Natural killer cell (primary cell): ENCODE data around the gene PARS2. TPM values are rescaled to one million over a fixed set of nuclear protein-coding genes. Genes with fewer than 3 reads are reported as not detected.

Experiments
- ATAC-seq, 3 donors: fragments of 150-1000 bp in 2 of 3; fragments of 200-7000 bp in 1 of 3; cut with Tn5 transposase; 1 replicate in 1 of 3; 2 replicates in 2 of 3; pipeline ENCODE4 v1.10.0; 2021; ENCODE audit warnings: mild to moderate bottlenecking in 2 of 3, moderate library complexity in 2 of 3
- DNase-seq, 2 donors: peaks; one replicate each; pipeline versions ENCODE4 v3.0.0 to v3.0.0-alpha.2; 2013 to 2021; ENCODE audit warnings: mixed read lengths in 1 of 2
- H3K27ac ChIP-seq: one replicate; pipeline ENCODE4 v1.5.1; 2013; ENCODE audit warnings: mild to moderate bottlenecking, low read length
- H3K27me3 ChIP-seq: one replicate; pipeline ENCODE4 v1.6.1; 2013; ENCODE audit warnings: low read length; ENCODE audit not compliant: control insufficient read depth, insufficient read depth
- H3K36me3 ChIP-seq: one replicate; pipeline ENCODE4 v1.6.1; 2013; ENCODE audit warnings: low read length; ENCODE audit not compliant: control insufficient read depth, insufficient read depth
- H3K4me1 ChIP-seq: one replicate; pipeline ENCODE4 v1.6.1; 2013; ENCODE audit warnings: low read length; ENCODE audit not compliant: control insufficient read depth, insufficient read depth
- H3K4me3 ChIP-seq: one replicate; pipeline ENCODE4 v1.5.1; 2013; ENCODE audit warnings: low read length
- H3K9me3 ChIP-seq: one replicate; pipeline ENCODE4 v1.6.1; 2013; ENCODE audit warnings: low read length; ENCODE audit not compliant: control insufficient read depth, insufficient read depth
- H3K27ac Mint-ChIP-seq, 2 donors: one replicate each; pipeline ENCODE4 v1.8.0; 2022; ENCODE audit warnings: mild to moderate bottlenecking in 2 of 2, mixed read lengths in 2 of 2, moderate library complexity in 1 of 2
- H3K27me3 Mint-ChIP-seq, 2 donors: one replicate each; pipeline ENCODE4 v1.8.0; 2022; ENCODE audit warnings: low read depth in 2 of 2, mixed read lengths in 2 of 2
- H3K36me3 Mint-ChIP-seq: one replicate; pipeline ENCODE4 v1.8.0; 2022; ENCODE audit warnings: mixed read lengths
- H3K4me1 Mint-ChIP-seq, 2 donors: one replicate each; pipeline ENCODE4 v1.8.0; 2022; ENCODE audit warnings: mixed read lengths in 2 of 2
- H3K4me3 Mint-ChIP-seq: one replicate; pipeline ENCODE4 v1.8.0; 2022; ENCODE audit warnings: mild to moderate bottlenecking, moderate library complexity, mixed read lengths
- H3K9me3 Mint-ChIP-seq, 2 donors: one replicate each; pipeline ENCODE4 v1.8.0; 2022; ENCODE audit warnings: mixed read lengths in 2 of 2
- CTCF ChIP-seq: fragments of 200-600 bp; IDR thresholded peaks from one replicate; pipeline ENCODE4 v1.8.0; 2022; ENCODE audit warnings: antibody characterized with exemption
- WGBS: methylation state at CpG from one replicate; pipeline ENCODE4 v1.1.7; 2013; ENCODE audit warnings: missing lambda C conversion rate; ENCODE audit not compliant: insufficient coverage; 5-methylcytosine and 5-hydroxymethylcytosine counted together
- intact Hi-C: fragments of 100-400 bp; cut with micrococcal nuclease; formaldehyde crosslinking; loops from one replicate; pipeline ENCODE4 v1.14.2; 2022
- total RNA-seq, 4 donors: library from RNA; stranded (reverse); fragments of 120-200 nt in 1 of 4; gene quantifications; one replicate each; pipeline versions ENCODE4 v1.2.3 to v1.2.4, GENCODE V29; 2013 to 2022

Gene PARS2
- total RNA-seq, 3 donors from 2014 or later (not counting 1 experiment from before 2014, with no cell fraction given) = 0.95 to 1.4 (median 0.96) TPM

DNA sequence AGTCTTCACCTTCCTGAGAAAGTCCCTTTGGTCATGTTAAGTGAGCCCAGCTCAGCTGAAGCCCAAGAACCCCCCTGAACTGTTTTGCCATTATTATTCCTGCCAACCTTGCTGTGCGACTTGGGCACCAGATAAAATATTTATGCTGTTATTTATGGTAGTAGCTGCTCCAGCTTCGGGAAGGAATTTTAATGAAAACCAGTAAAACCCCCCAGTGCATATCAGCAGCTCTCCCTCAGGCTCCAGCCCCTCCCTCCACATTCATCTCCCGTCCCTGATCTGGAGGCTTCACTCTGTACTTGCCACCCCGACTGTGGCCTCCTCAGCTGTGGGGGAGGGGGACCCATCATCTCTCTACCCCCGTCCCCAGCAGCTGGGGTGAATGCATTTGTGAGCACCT, 24.1 kb upstream of the PARS2 start:
- H3K27ac Mint-ChIP-seq = peak overlapping the region in 1 of 2 donors; percentile 32
- H3K36me3 Mint-ChIP-seq = no peaks in the 10 kb centered on the region
- intact Hi-C loops = no loop called here
- no peaks in the 10 kb centered on the region for H3K27me3 Mint-ChIP-seq
- WGBS = 100% methylated on average over 4 of the region's 5 CpGs
- H3K4me3 ChIP-seq = no peak overlapping the region
- H3K9me3 ChIP-seq = peaks cover 6% of the 10 kb centered on the region
- DNase-seq = no peak
- peaks cover 38 to 47% of the 10 kb centered on the region in 2 donors for H3K4me1 Mint-ChIP-seq
- no peak overlapping the region for H3K27ac ChIP-seq
- no peaks in the 10 kb centered on the region for H3K27me3 ChIP-seq
- H3K36me3 ChIP-seq = peaks cover 49% of the 10 kb centered on the region
- H3K4me3 Mint-ChIP-seq = no peak overlapping the region
- no peak for TF ChIP-seq CTCF
- H3K4me1 ChIP-seq = no peaks in the 10 kb centered on the region
- H3K9me3 Mint-ChIP-seq = no peaks in the 10 kb centered on the region
- no peak for ATAC-seq

DNA sequence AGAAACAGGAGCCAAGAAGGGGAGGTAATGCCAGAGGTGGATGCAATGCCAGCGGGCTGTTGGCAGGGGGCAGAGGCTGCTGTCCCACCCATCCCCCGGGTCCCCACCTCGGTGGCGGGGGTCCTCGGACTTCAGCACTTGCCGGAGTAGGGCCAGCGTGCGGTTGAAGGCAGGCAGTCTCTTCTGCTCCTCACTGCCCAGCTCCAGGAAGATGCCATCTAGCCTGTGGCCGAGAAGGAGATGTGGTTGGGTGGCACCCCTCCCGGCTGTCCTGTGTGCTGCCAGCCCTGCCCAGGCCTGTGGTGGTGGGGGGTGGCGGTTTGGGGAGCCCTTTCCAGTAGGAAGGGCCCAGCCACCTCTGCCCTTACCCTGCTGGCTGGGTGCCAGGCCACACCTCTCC, 23.3 kb upstream of the PARS2 start:
- Histone ChIP-seq H3K27ac (no peak overlapping the region), H3K9me3 (peaks cover 6% of the 10 kb centered on the region), H3K36me3 (peaks cover 44% of the 10 kb centered on the region), H3K4me3 (no peak overlapping the region), H3K4me1 (no peaks in the 10 kb centered on the region), H3K27me3 (no peaks in the 10 kb centered on the region)
- no peak for TF ChIP-seq CTCF
- no peak overlapping the region for H3K4me3 Mint-ChIP-seq
- intact Hi-C loops = no loop called here
- no peak for ATAC-seq
- peaks cover 41 to 47% of the 10 kb centered on the region in 2 donors for H3K4me1 Mint-ChIP-seq
- DNase-seq = no peak
- H3K27me3 Mint-ChIP-seq = no peaks in the 10 kb centered on the region
- no peaks in the 10 kb centered on the region for H3K36me3 Mint-ChIP-seq
- 89% methylated on average over 10 of the region's 11 CpGs for WGBS
- H3K27ac Mint-ChIP-seq = peak overlapping the region in 1 of 2 donors; percentile 38
- H3K9me3 Mint-ChIP-seq = no peaks in the 10 kb centered on the region

DNA sequence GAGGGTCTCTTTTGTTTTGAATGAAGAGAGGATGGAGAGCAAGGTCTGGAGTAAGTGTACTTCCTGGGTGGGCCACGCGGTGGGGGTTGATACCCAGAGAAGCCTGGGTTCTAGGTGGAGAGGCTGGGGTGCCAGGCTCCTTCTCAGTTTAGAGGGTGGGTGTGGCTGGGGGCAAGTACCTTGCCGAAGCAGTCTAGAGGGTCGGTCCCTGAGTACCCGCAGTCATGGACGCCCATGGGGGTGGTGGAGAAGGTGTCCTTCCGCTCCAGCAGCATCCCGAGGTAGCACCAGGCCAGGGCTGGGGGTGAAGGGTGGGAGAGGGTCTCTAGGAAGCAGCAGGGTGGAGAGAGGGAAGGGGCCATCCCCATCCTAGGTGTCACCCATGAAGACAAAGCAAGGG, 22.5 kb upstream of the PARS2 start:
- peak overlapping the region in 1 of 2 donors; percentile 77 for H3K27ac Mint-ChIP-seq

More for the DNA sequence above, 22.5 kb upstream of the PARS2 start:
- 97% methylated on average over 8 of the region's 8 CpGs for WGBS
- ATAC-seq (no peak), DNase-seq (no peak)
- Histone ChIP-seq H3K27ac (no peak overlapping the region), H3K36me3 (peaks cover 39% of the 10 kb centered on the region), H3K4me1 (no peaks in the 10 kb centered on the region), H3K4me3 (no peak overlapping the region), H3K9me3 (no peaks in the 10 kb centered on the region), H3K27me3 (no peaks in the 10 kb centered on the region)
- intact Hi-C loops = no loop called here
- no peak for TF ChIP-seq CTCF
- peaks cover 3% of the 10 kb centered on the region for H3K36me3 Mint-ChIP-seq
- no peak overlapping the region for H3K4me3 Mint-ChIP-seq
- H3K27me3 Mint-ChIP-seq = no peaks in the 10 kb centered on the region
- H3K9me3 Mint-ChIP-seq = no peaks in the 10 kb centered on the region
- peaks cover 37 to 46% of the 10 kb centered on the region in 2 donors for H3K4me1 Mint-ChIP-seq
